Glutamatergic neuron (in vitro differentiated cells): ENCODE data around the gene GLIS1. TPM values are rescaled to one million over a fixed set of nuclear protein-coding genes. Genes with fewer than 3 reads are reported as not detected.

Source experiments
- DNase-seq: peaks from one replicate; pipeline ENCODE4 v3.0.0; 2022
- H3K27ac Mint-ChIP-seq: one replicate; pipeline ENCODE4 v1.8.0; 2020; ENCODE audit warnings: mild to moderate bottlenecking, mixed read lengths, inconsistent platforms; ENCODE audit not compliant: unreplicated experiment
- H3K27me3 Mint-ChIP-seq: one replicate; pipeline ENCODE4 v1.8.0; 2020; ENCODE audit warnings: mild to moderate bottlenecking, moderate library complexity, mixed read lengths, inconsistent platforms; ENCODE audit not compliant: unreplicated experiment
- H3K36me3 Mint-ChIP-seq: one replicate; pipeline ENCODE4 v1.8.0; 2020; ENCODE audit warnings: mild to moderate bottlenecking, mixed read lengths, inconsistent platforms; ENCODE audit not compliant: unreplicated experiment
- H3K4me1 Mint-ChIP-seq: one replicate; pipeline ENCODE4 v1.8.0; 2020; ENCODE audit warnings: mild to moderate bottlenecking, low read depth, mixed read lengths, inconsistent platforms; ENCODE audit not compliant: unreplicated experiment
- H3K4me3 Mint-ChIP-seq: one replicate; pipeline ENCODE4 v1.8.0; 2020; ENCODE audit warnings: mild to moderate bottlenecking, mixed read lengths, inconsistent platforms; ENCODE audit not compliant: unreplicated experiment
- H3K9me3 Mint-ChIP-seq: one replicate; pipeline ENCODE4 v1.8.0; 2020; ENCODE audit warnings: mild to moderate bottlenecking, moderate library complexity, mixed read lengths, inconsistent platforms; ENCODE audit not compliant: unreplicated experiment
- long read RNA-seq: library from polyadenylated mRNA; unstranded; transcript quantifications from one replicate; pipeline ENCODE4 v2.0.0, GENCODE V29; 2020; ENCODE audit not compliant: unreplicated experiment
- total RNA-seq: library from RNA; stranded (reverse); fragmentation: NEBNext Ultra II Directional; extraction: Animal tissue kit (Norgen Biotek cat#: 25700); gene quantifications from one replicate; pipeline ENCODE4 v1.2.1, GENCODE V29; 2021; ENCODE audit not compliant: unreplicated experiment
- TF ChIP-seq, protein P1 (sequence below): fragments of 200-600 bp; sonication (generic); IDR thresholded peaks from one replicate; pipeline ENCODE4 v1.5.0; 2021; ENCODE audit not compliant: partially characterized antibody, unreplicated experiment

GLIS1 gene
- total RNA-seq: 0.76 TPM
- long read RNA-seq: 0 reads

DNA sequence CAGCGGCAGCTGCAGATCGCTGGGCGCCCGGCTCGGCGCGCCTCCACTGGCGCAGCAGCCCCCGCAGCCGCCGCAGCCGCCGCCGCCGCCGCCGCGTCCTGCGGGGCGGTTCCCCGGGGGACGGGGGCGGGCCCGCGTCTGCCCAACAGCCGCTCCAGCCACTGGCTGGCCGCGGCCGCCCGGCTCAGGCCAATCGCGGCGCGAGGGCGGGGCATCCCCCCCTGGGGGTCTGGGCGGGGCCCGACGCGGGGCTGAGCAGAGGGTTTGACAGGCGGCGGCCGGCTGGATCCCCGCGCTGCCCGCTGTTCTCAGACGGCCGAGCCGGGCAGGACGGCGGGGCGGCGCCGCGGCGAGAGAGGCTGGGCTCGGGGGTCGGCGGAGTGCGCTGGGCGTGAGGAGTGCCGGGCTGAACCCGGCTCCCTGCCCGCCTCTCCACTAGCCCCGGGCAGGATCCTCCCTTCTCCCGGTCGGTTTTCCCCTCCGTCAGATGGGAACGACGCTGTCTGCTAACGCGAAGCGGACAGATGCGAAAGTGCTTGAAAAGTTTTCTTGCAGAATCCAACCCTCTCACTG lies at the start of gene GLIS1:
Gene GLIS1 (minus strand): TSS at position 56 of the 573 bp plus-strand sequence. CDS start 1,100 bp downstream, outside the sequence.
- TF ChIP-seq, protein P1, sequence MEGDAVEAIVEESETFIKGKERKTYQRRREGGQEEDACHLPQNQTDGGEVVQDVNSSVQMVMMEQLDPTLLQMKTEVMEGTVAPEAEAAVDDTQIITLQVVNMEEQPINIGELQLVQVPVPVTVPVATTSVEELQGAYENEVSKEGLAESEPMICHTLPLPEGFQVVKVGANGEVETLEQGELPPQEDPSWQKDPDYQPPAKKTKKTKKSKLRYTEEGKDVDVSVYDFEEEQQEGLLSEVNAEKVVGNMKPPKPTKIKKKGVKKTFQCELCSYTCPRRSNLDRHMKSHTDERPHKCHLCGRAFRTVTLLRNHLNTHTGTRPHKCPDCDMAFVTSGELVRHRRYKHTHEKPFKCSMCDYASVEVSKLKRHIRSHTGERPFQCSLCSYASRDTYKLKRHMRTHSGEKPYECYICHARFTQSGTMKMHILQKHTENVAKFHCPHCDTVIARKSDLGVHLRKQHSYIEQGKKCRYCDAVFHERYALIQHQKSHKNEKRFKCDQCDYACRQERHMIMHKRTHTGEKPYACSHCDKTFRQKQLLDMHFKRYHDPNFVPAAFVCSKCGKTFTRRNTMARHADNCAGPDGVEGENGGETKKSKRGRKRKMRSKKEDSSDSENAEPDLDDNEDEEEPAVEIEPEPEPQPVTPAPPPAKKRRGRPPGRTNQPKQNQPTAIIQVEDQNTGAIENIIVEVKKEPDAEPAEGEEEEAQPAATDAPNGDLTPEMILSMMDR: no peak
- peaks cover 9% of the 10 kb centered on the region for H3K36me3 Mint-ChIP-seq
- peak within 1 kb of the TSS; percentile 77 for H3K4me3 Mint-ChIP-seq
- H3K27me3 Mint-ChIP-seq: no peaks in the 10 kb centered on the region
- H3K27ac Mint-ChIP-seq: peak within 1 kb of the TSS; percentile 43
- H3K9me3 Mint-ChIP-seq: peaks cover 6% of the 10 kb centered on the region
- peak; percentile 96 for DNase-seq
- H3K4me1 Mint-ChIP-seq: peaks cover 11% of the 10 kb centered on the region

GRCh38 chr1:53787655-53788054 lies 48.7 kb upstream of the GLIS1 start:
- no peak overlapping the region for H3K4me3 Mint-ChIP-seq
- no peak for DNase-seq
- H3K27ac Mint-ChIP-seq: no peak overlapping the region
- no peaks in the 10 kb centered on the region for H3K9me3 Mint-ChIP-seq
- H3K4me1 Mint-ChIP-seq: no peaks in the 10 kb centered on the region
- peaks cover 5% of the 10 kb centered on the region for H3K36me3 Mint-ChIP-seq
- H3K27me3 Mint-ChIP-seq: peaks cover 3% of the 10 kb centered on the region
- TF ChIP-seq, protein P1: no peak

DNA sequence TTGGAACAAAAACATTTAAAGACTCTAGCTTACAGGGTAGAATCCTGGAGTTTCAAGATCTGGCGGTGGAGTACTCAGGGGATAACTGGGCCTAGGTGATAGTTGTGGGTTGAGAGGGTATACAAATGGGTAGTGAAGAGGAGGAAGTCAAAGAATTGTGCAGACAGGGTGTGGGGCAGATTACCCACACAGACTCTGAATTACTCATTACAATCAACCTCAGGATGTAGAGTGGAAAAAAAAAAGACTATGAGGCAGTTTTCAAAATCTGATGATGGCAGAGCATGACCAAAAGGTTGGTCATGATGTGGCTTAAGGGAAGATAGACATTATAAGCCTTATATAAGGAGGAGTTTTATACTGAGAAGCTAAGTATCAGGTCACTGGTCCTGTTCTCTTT lies 44.1 kb upstream of the GLIS1 start:
- Mint-ChIP-seq H3K4me3 (no peak overlapping the region), H3K36me3 (no peaks in the 10 kb centered on the region), H3K27ac (no peak overlapping the region), H3K27me3 (no peaks in the 10 kb centered on the region), H3K4me1 (no peaks in the 10 kb centered on the region), H3K9me3 (no peaks in the 10 kb centered on the region)
- TF ChIP-seq, protein P1: no peak
- DNase-seq: no peak

- Mint-ChIP-seq H3K4me3 (no peak overlapping the region), H3K36me3 (no peaks in the 10 kb centered on the region), H3K27ac (no peak overlapping the region), H3K4me1 (no peaks in the 10 kb centered on the region), H3K9me3 (no peaks in the 10 kb centered on the region), H3K27me3 (no peaks in the 10 kb centered on the region)
- TF ChIP-seq, protein P1: no peak
- DNase-seq: no peak
Observed at GRCh38 chr1:53781654-53782053, 42.7 kb upstream of the GLIS1 start.

GRCh38 chr1:53777272-53777671 lies 38.3 kb upstream of the GLIS1 start:
- Mint-ChIP-seq H3K9me3 (peaks cover 2% of the 10 kb centered on the region), H3K36me3 (no peaks in the 10 kb centered on the region), H3K4me1 (no peaks in the 10 kb centered on the region), H3K27me3 (no peaks in the 10 kb centered on the region), H3K27ac (no peak overlapping the region), H3K4me3 (no peak overlapping the region)
- no peak for DNase-seq
- TF ChIP-seq, protein P1: no peak
